Middle frontal gyrus (tissue), 1 donor: ENCODE measurements around the gene GNMT.
"Not testable (repeated sequence)": the region's sequence is repeated elsewhere in the genome, so short reads cannot be mapped to it uniquely, and the experiment has no call there.

ENCODE experiments used
- DNase-seq: peaks from one replicate; pipeline ENCODE4 v3.0.0-alpha.2; 2015; ENCODE audit warnings: low spot score; ENCODE audit errors: extremely low spot score

Gene GNMT

GRCh38 chr6:42941356-42941755 lies 19.2 kb upstream of the GNMT start:
- not testable (repeated sequence) for DNase-seq

DNA sequence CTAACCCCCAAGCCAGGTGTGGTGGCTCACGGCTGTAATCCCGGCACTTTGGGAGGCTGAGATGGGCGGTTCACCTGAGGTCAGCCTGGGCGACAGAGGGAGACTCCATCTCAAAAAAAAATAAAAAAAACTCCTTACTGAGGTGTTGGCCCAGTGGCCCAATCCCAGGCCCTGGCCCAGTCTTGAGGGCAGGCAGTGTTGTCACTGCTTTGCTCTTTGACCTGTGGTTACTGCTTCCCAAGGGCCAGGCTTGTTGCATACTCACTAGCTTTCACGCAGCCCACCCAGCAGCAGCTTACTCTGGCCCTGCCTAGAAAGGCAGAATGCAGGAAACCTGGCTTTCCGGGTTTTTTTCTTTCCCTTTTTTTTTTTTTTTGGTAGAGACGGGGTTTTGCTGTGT lies 18.1 kb upstream of the GNMT start:
- DNase-seq: no peak

GRCh38 chr6:42947950-42948349 lies 12.6 kb upstream of the GNMT start:
- no peak for DNase-seq

GRCh38 chr6:42952389-42952788 lies 8.2 kb upstream of the GNMT start:
- DNase-seq: no peak

DNA sequence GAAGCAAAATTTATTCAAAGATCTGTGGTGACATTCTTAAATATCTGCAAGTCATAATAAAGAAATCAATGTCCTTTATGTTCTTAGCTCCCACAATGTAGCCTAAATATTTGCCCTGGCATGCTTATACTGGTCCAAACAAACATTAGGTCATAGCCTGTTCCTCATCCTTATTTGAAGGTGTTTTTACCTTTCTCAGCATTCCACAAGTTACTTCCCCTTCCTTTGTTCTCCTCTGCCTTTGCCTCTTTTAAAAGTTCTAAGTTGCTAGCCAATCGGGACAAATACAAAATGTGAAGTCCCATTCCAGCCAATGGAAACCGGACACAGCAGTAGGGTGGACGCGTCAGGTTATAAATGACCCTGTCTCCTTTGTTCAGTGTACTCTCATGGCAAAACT lies 6.1 kb upstream of the GNMT start:
- not testable (repeated sequence) for DNase-seq

DNA sequence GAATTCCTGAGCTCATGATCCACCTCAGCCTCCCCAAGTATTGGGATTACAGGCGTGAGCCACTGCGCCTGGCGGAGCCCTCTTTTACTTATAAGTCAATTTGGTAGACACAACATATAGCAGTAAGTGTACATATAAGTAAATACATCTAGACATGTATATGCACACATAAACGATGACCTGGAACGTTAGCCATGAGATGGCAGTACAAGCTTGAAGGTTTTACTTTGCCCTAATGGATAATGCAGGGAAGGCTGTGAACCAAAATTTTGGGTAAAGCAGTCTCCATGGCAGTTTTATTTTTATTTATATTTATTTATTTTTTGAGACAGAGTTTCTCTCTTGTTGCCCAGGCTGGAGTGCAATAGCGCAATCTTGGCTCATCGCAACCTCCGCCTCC lies 2.4 kb upstream of the GNMT start:
- DNase-seq: no peak

GRCh38 chr6:42959917-42960242 lies 674 bp upstream of the GNMT start:
- no peak for DNase-seq

GRCh38 chr6:42961020-42961470 lies 491 bp downstream of the GNMT start:
- no peak for DNase-seq

- no peak for DNase-seq
Observed at GRCh38 chr6:42962096-42962495, 1.5 kb downstream of the GNMT start.

- DNase-seq: no peak
Observed at GRCh38 chr6:42962502-42963178, 2.1 kb downstream of the GNMT start.

GRCh38 chr6:42963179-42963854 lies 2.8 kb downstream of the GNMT start:
- no peak for DNase-seq

DNA sequence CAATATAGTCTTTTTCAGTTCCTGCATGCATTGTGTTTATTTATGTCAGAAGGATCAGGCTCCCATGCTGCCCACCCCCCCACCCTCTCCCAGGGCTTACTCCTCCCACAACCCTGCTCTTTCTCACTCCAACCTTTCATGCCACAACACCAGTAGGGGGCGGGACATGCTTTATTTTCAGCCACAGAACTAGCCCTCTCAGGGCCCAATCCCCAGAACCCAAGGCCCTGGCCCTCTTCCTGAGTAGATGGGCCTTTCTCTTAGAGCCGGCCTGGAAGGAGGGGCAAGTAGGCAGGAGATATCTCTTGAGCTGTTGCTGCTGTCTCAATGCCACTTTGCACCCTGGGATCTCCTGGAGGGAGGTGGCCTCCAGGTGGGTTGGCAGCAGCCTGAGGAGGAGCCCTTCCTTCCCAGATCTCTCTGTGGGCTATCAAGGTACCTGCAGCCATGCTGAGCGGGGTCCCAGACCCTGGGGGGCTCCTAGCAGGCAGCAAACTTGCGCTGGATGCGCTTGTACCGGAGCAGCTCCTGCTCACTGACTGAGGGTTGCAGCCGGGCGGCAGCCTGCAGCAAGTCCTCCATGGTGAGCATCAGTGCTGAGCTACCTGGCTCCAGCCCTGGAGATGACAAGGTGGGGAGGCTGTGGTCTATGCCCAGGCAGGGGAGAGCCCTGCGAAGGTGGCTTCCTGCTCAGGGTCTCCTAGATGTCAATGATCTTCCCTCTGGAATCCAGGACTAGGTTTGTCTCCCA lies 3.5 kb downstream of the GNMT start:
- no peak for DNase-seq

GRCh38 chr6:42966571-42966970 lies 6.0 kb downstream of the GNMT start:
- no peak for DNase-seq

DNA sequence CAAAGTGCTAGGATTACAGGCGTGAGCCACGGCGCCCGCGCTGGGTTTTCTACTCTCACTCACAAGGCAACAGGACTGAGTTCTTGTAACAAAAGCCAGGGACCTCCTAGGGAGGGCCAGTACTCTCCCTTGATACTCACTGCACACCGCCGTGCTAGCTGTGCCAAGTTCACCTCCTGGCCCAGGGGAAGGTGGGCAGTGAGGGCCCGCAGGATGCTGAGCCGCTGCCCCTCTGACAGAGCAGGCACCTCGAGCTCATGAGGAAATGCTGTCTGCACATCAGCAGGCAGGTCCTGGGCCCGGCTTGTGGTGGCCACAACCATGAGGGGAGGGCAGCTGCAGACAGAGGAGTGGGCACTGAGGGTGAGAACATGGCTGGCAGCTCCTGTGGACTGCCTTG lies 6.7 kb downstream of the GNMT start:
- DNase-seq: no peak

- no peak for DNase-seq
Observed at GRCh38 chr6:42968126-42968701, 7.7 kb downstream of the GNMT start.

- no peak for DNase-seq
Observed at GRCh38 chr6:42968783-42969182, 8.2 kb downstream of the GNMT start.

DNA sequence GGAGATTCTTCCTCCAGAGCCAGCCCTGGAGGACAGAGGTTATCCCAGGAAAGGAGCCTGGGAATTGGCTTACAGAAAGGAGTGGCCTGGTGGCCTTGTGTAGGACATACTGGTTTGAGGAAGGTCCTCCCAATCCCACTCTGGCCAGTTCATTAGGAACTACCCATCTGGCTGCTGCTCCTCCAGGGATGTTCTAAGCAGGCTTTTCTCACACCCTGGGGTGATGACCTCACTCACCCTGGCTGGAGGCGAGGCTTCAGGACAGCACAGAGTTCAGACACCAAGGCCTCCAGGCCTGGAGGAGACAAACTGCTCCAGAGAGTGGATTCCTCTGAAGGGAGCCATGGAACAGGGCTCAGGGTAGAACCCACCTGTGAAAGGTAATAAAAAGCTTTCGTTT lies 8.9 kb downstream of the GNMT start:
- no peak for DNase-seq

DNA sequence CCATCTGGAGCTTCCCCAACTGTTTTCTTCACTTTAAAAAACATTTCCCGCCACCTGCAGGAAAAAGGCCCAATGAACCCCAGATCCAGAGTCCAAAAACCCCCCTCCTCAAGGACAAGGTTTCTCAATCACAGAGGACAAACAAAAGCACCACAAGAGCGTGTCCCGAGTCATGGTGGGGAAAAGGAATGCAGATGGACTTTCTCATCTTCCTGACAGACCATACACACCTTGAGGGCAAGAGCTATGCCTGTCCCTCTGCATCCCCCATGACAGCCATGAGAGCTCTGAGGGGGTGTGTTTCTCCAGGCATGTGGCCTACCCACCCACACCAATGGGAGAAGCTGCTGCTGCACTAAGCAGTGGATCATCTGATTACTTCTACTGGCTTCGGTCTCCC lies 9.4 kb downstream of the GNMT start:
- DNase-seq: no peak

DNA sequence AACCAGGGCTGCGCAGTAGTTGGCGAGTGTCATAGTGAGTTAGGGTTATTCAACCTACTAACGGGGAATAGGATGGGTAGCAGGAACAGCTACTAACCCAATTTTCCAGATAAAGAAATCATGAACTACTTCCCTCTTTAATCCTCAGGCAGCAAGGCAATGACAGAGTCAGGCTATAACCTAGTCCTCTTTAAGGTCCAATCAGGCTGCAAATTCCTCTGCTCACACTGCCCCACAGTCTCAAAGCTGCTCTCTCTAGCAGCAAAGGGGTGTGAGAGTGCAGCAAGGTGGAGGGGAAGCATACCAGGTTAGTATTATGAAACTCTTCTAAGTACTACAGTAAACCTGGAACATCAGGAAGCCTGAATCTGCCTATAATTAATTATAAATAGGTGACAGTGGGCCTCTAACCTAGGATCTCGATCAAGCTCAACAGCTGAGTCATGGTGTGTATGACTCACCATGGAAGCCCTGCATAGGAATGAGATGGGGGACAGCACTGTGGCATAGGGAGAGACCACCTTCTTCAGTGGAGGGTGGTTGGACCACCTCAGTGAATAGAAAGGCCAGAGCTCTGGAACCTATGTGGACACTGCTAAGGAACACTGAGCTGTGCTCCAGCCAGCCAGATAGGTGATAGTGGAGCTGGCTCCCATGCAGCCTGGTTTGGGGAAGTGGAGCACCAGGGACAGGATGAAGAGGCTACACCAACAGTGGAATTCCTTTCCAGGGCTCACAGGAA lies 10.5 kb downstream of the GNMT start:
- DNase-seq: no peak

DNA sequence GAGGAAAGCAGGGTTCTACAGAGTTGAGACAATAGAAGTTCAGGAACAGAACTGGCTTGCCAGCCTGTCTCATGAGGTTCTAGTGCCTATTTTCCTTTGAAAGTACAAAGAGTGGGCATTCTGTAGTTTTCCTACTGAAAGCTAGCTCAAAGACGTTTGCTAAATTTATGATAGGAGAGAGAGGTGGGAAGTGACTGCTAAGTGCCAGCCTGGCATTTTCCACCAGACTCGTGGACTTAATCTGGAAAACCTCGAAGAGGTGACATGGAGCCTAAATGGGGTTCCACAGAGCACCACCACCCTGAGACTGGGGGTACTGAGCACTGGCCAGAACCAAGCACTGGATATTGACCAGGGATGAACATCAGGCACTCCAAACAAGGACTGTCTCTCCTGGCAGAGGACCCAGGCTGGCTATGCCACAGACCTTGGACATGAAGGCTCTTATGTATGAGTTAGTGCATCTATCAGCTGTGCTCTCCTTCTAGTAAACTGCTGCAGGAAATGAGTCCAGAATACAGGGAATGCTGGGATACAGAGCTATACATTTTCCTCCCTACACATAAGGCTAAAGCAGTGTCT lies 11.3 kb downstream of the GNMT start:
- peak; percentile 19 for DNase-seq

DNA sequence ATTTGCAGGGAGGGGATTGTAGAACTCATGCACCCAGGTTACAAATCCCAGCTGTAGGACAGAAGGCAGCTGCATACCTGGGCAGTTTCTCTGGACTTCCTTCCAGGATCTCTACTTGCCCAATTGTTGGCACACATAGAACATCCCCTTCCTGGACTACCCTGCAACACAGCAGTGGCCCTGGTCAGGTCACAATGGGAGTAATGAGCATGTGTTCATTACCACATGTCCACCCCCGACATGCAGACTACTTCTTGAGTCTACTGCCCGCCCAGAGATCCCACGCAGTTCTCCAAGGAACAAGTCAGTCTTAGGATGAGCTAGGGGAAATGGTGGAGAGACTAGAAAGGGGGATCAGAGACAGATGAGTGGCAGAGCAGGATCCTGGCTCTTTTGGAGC lies 13.4 kb downstream of the GNMT start:
- DNase-seq: no peak
